Smooth muscle cell of the umbilical artery (primary cell): ENCODE data around the gene HOXD4. TPM values are rescaled to one million over a fixed set of nuclear protein-coding genes. Genes with fewer than 3 reads are reported as not detected.

Experiments used
- total RNA-seq: library from RNA; depleted of rRNA; stranded (reverse); fragments of >200 nt; gene quantifications from 2 replicates; pipeline ENCODE4 v1.2.3, GENCODE V29; 2014

The HOXD4 gene
- 0.30 and 1.2 TPM in 2 replicates for total RNA-seq

GRCh38 chr2:176151442-176152287, at the start of gene HOXD4:
TSS of gene HOXD4 (plus strand) at chr2:176151550. CDS start at chr2:176151634, 84 bp downstream.

GRCh38 chr2:176106581-176107539, 44.5 kb upstream of the HOXD4 start, which contains the start of gene HOXD11:
TSS of gene HOXD11 (plus strand) at chr2:176107280. CDS start at chr2:176107356, 76 bp downstream.

GRCh38 chr2:176115883-176116813, 35.2 kb upstream of the HOXD4 start, which contains the start of gene HOXD10:
TSS of gene HOXD10 (plus strand) at chr2:176116778. CDS start at chr2:176116834, 56 bp downstream.

GRCh38 chr2:176122683-176123410, 28.5 kb upstream of the HOXD4 start, which contains the start of gene HOXD9:
TSS of gene HOXD9 (plus strand) at chr2:176122719. CDS start at chr2:176122769, 50 bp downstream.

GRCh38 chr2:176128982-176129796, 22.2 kb upstream of the HOXD4 start, which contains the start of gene HOXD8:
TSS of gene HOXD8 (plus strand) at chr2:176129705. CDS start at chr2:176130367, 662 bp downstream.

GRCh38 chr2:176156807-176157498, 5.6 kb downstream of the HOXD4 start, which contains the start of gene HOXD3:
TSS of gene HOXD3 (plus strand) at chr2:176157307. CDS start at chr2:176169115, 11,808 bp downstream.

GRCh38 chr2:176187899-176188773, 36.8 kb downstream of the HOXD4 start, which contains the start of gene HOXD1:
TSS of gene HOXD1 (plus strand) at chr2:176188668. CDS start at chr2:176188802, 134 bp downstream.

Other genes with a start within 250 kb of the HOXD4 start
- gene LNPK, start 149.3 kb upstream of the HOXD4 start, total RNA-seq: 52.3 and 64.5 TPM in 2 replicates
- not detected in 2 replicates for gene EVX2, start 67.6 kb upstream of the HOXD4 start, total RNA-seq
- gene HOXD13, start 58.8 kb upstream of the HOXD4 start, total RNA-seq: 2.2 and 2.4 TPM in 2 replicates
- not detected in 2 replicates for gene HOXD12, start 51.8 kb upstream of the HOXD4 start, total RNA-seq
- gene HOXD11, start 44.3 kb upstream of the HOXD4 start, total RNA-seq: 7.8 and 15.7 TPM in 2 replicates
- gene HOXD10, start 34.8 kb upstream of the HOXD4 start, total RNA-seq: 18.4 and 19.4 TPM in 2 replicates
- gene HOXD9, start 28.8 kb upstream of the HOXD4 start, total RNA-seq: 2.7 and 3.6 TPM in 2 replicates
- 5.3 and 7.7 TPM in 2 replicates for gene HOXD8, start 21.8 kb upstream of the HOXD4 start, total RNA-seq
- gene HOXD3, start 5.8 kb downstream of the HOXD4 start, total RNA-seq: 0.92 and 2.4 TPM in 2 replicates
- not detected in 2 replicates for gene HOXD1, start 37.1 kb downstream of the HOXD4 start, total RNA-seq
- gene MTX2, start 117.9 kb downstream of the HOXD4 start, total RNA-seq: 18.1 and 20.3 TPM in 2 replicates